GM19023 (cell line): ENCODE results near the gene MAPRE3.
"Not testable (repeated sequence)": the region's sequence is repeated elsewhere in the genome, so short reads cannot be mapped to it uniquely, and the experiment has no call there.

Source experiments
- ATAC-seq: cut with Tn5 transposase; IDR thresholded peaks from one replicate; pipeline ENCODE4 v1.9.1; 2021; ENCODE audit warnings: mild to moderate bottlenecking, moderate library complexity; ENCODE audit not compliant: unreplicated experiment

Gene MAPRE3

GRCh38 chr2:26970244-26970927, at the start of gene MAPRE3:
Gene MAPRE3 (plus strand): TSS chr2:26970637. CDS start chr2:27022219, 51,582 bp downstream.
- peak; percentile 88 for ATAC-seq

- ATAC-seq, result no peak
Observed at GRCh38 chr2:26921323-26921722, 49.1 kb upstream of the MAPRE3 start.

DNA sequence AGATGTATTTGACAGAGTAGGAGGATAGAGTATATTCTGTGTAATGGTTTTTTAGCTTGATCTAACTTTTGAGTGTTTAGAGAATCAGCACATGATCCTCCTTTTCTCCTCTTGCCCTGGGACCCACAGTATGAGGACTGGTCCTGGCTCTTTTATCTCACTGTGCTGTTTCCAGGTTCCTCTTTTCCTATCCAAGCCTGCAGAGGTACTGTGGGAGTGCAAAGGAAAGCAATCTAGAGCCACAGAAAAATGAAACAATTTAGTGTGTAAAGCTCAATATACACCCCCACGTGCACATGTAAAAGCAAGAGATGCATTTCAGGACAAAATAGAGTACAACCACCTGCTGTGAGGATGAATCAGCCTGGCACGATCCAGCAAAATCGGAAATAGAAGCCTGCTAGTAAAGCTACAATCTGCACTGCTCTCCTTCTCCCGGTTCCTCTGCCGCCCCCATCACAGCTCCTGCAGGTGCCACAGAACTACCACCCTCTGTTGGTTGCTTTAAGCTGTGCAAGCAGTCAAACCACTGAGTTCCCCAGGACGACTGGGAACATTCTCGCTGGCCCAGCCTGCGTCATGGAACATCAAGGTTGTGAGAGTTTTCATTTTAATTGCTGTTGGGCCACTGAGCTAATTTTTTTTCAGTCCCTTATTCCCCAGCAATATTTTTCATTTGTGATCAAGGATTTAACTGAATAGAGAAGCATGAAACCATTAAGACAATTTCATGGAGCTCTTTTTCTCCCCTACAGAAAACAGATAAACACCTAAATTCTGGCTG, 47.8 kb upstream of the MAPRE3 start:
- no peak for ATAC-seq

DNA sequence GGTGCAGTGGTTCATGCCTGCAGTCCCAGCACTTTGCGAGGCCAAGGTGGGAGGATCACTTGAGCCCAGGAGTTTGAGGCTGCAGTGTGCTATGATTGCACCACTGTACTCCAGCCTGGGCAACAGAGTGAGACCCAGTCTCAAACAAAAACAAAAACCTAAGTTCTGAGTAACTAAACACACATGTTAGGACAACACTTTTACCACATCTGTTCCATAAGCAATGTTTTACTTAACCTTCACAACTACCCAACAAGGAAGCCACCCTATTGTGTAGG, 47.3 kb upstream of the MAPRE3 start:
- not testable (repeated sequence) for ATAC-seq

DNA sequence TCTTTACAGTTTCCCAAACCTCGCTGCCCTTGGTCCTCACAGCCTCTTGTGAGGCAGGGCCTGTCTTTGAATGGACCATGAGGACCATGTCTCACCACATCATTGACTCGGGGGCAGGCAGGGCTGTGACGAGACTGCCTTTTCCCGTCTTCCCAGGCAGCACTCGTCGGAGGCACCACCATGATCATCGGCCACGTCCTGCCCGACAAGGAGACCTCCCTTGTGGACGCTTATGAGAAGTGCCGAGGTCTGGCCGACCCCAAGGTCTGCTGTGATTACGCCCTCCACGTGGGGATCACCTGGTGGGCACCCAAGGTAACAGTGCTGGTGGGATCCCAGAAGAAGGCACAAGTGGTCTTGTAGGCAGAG, 45.7 kb upstream of the MAPRE3 start:
- no peak for ATAC-seq

- ATAC-seq, result no peak
Observed at GRCh38 chr2:26925100-26925791, 45.2 kb upstream of the MAPRE3 start.

- ATAC-seq, result no peak
Observed at GRCh38 chr2:26927221-26927620, 43.2 kb upstream of the MAPRE3 start.

GRCh38 chr2:26932974-26933373, 37.5 kb upstream of the MAPRE3 start:
- ATAC-seq, result no peak

GRCh38 chr2:26933431-26934334, 36.8 kb upstream of the MAPRE3 start:
- no peak for ATAC-seq

DNA sequence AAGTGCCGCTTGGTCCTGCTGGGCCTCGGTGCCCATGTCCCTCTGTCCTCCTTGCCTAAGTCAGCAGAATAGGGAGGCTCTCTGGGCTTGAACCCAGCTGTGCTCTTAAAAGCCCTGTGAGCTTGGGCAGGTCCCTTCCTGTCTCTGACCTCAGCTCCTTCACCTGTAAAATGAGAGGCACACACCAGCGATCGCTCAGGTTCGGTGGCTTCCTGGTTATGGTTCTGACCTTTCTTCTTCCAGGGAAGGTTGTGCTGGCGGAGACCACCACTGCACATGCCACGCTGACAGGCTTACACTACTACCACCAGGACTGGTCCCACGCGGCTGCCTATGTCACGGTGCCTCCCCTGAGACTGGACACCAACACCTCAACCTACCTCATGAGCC, 36.1 kb upstream of the MAPRE3 start:
- ATAC-seq, result no peak

DNA sequence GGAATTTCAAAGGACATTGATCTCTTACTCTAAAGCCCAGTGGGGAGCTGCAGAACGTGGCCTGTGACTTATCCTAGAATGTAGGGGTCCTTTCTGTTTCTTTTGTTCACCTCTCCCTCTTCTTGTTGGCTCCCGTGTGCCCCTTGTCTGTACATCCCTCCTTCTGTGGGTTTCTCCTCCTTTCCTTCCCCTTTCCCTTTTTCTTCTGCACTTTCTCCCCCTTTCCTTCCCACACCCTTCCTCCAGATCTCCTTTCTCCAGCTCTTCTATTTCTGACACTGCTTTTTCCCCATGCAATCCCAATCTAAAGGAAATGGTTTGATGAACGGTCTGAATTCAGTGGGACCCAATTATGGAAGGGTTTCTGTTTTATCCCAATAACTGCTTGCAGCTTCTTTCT, 35.5 kb upstream of the MAPRE3 start:
- no peak for ATAC-seq

GRCh38 chr2:26936855-26937254, 33.6 kb upstream of the MAPRE3 start:
- no peak for ATAC-seq

- no peak for ATAC-seq
Observed at GRCh38 chr2:26938399-26939118, 31.9 kb upstream of the MAPRE3 start.

DNA sequence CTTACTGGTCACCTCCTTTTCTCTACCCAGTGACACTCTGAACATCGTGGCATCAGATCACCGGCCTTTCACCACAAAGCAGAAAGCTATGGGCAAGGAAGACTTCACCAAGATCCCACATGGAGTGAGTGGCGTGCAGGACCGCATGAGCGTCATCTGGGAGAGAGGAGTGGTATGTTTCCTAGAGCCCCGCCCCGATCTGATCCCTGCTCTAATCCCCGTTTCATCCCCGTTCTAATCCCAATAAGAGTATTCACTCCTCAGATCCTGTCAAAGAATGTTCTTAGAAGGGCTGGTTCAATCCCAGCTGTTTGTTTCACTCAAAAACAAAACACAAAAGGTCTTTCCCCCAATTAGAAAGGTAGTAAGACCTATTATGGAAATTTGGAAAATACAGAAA, 30.4 kb upstream of the MAPRE3 start:
- ATAC-seq, result no peak

DNA sequence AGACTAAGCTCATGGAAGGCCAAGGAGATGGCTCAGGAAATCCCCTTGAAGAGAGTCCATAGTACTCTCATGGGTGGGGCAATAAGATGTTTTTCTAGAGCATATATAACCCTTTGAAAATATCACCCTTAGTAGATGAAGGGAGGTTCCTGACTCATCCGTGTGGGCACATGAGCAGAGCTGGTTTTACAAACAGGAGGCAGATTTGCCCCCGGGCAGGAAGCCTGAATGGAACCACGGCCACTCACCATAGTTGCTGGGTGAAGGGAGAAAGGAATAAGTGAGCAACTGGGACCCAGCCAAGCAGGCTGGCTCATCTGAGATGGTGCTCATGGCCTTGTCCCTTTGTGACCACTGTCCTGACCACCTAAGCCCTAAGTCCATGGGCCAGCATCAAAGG, 29.0 kb upstream of the MAPRE3 start:
- ATAC-seq, result no peak

DNA sequence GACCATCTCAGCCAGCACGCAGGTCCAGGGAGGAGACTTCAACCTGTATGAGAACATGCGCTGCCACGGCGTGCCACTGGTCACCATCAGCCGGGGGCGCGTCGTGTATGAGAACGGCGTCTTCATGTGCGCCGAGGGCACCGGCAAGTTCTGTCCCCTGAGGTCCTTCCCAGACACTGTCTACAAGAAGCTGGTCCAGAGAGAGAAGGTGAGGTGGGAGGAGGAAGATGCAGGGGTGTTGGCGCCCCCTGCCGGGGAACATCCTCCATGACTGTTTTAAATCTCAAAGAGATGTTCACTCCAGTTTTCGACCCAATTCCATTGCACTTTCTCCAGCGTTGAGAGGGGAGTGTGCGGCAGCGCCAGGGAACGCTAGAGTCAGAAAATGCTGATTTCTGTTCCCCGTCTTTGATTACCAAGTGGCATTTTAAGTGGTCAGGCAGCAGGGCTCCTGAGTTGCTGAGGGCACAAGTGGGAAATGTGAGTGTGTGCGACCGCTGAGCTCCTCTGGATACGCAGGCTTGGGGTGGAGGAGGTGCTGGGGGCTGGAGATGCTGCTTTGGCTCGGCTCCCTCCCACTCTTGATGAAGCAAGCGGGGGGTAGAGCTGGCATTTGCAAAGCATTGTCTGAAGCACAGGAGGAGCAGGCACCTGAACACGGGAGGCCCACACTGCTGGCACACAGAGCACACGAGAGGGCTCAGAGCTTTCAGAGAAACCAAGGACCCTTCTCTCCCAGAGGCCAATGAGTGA, 27.7 kb upstream of the MAPRE3 start:
- ATAC-seq, result no peak

GRCh38 chr2:26945991-26946750, 24.3 kb upstream of the MAPRE3 start:
- ATAC-seq, result no peak

- no peak for ATAC-seq
Observed at GRCh38 chr2:26946841-26947784, 23.3 kb upstream of the MAPRE3 start.
